ENCODE measurements around the gene CFAP74. TPM values are rescaled to one million over a fixed set of nuclear protein-coding genes. Genes with fewer than 3 reads are reported as not detected.

CFAP74 gene
- total and polyA plus RNA-seq, 2 of the 4 experiments (the other 2 are of a cell fraction) = not detected

- Histone ChIP-seq H4K91ac (ENCODE audit: insufficient read depth, low read depth, low read length) (no peak overlapping the region), H3K4me2 (ENCODE audit: low read depth, low read length) (no peak overlapping the region), H2AK5ac (ENCODE audit: low read depth, low read length) (no peak overlapping the region), H3K18ac (ENCODE audit: low read depth, low read length) (no peak overlapping the region), H3K36me3 (ENCODE audit: control insufficient read depth, insufficient read depth, low read length) (no peaks in the 10 kb centered on the region), H3K14ac (replicated peaks; ENCODE audit: low read depth, low read length) (no peak overlapping the region), H2BK5ac (ENCODE audit: low read depth, low read length, poor library complexity, severe bottlenecking) (no peak overlapping the region), H3K4me3 (ENCODE audit: insufficient read depth, low read depth, low read length) (no peak overlapping the region), H2AFZ (replicated peaks; ENCODE audit: low read length, poor library complexity) (no peak overlapping the region), H3K9me3 (ENCODE audit: control insufficient read depth, insufficient read depth, low read length) (no peaks in the 10 kb centered on the region; the same call in 1 of the 2 replicates), H3K4me1 (ENCODE audit: control insufficient read depth, insufficient read depth, low read length) (peaks cover 2% of the 10 kb centered on the region; the same call in 1 of the 2 replicates), H2BK15ac (ENCODE audit: low read depth, low read length) (no peak overlapping the region), H2BK120ac (ENCODE audit: low read depth, low read length) (no peak overlapping the region), H2BK20ac (ENCODE audit: low read depth, low read length) (no peak overlapping the region), H3K56ac (ENCODE audit: extremely low read depth, insufficient read depth, low read length) (no peak overlapping the region), H4K5ac (ENCODE audit: low read depth, low read length) (no peak overlapping the region), H3K9me1 (ENCODE audit: insufficient read depth, low read length) (no peaks in the 10 kb centered on the region), H2AK9ac (replicated peaks; ENCODE audit: low read depth, low read length, poor library complexity) (no peak overlapping the region), H3K27ac (ENCODE audit: insufficient read depth, low read length) (no peak overlapping the region), H3K79me1 (ENCODE audit: low read depth in 1 of 2, low read length in 2 of 2) (no peaks in the 10 kb centered on the region), H4K20me1 (ENCODE audit: insufficient read depth, low read length) (no peaks in the 10 kb centered on the region; the same call in 1 of the 2 replicates), H4K8ac (ENCODE audit: low read depth in 2 of 2, low read length in 2 of 2) (no peak overlapping the region), H3K23ac (ENCODE audit: low read depth, low read length) (no peak overlapping the region), H3K27me3 (ENCODE audit: control insufficient read depth, insufficient read depth, low read length) (peaks cover 50% of the 10 kb centered on the region), H3K4ac (ENCODE audit: low read depth, low read length) (no peak overlapping the region), H3K9ac (ENCODE audit: low read depth, low read length) (no peak overlapping the region)
- ATAC-seq (ENCODE audit: low read depth) = no peak
- TF ChIP-seq CTCF (conservative IDR thresholded peaks at IDR 0.05; ENCODE audit: low read depth, low read length) (peak; percentile 51), SMC3 (IDR thresholded peaks at IDR 0.05; ENCODE audit: low read depth, low read length) (no peak), RAD21 (IDR thresholded peaks at IDR 0.05; ENCODE audit: low read length) (peak; percentile 33)
- dilution Hi-C loops (cut with HindIII; ENCODE audit: low sequenced_read_pairs, unreplicated experiment) (no loop called here), intact Hi-C loops (cut with micrococcal nuclease) (loop anchor here (5.0 kb wide), 1 partner anchor 84 kb away; no protein-coding TSS in a partner anchor), in situ Hi-C loops (cut with MboI; ENCODE audit: low sequenced_read_pairs) (loop anchor here (10.0 kb wide), 1 partner anchor 92 kb away; no protein-coding TSS in a partner anchor)
- POLR2A ChIA-PET (ENCODE audit: unreplicated experiment) = no interaction called here
- no TSS peak for BruUV-seq (replicated peaks)
- WGBS, 2 experiments (ENCODE audit: extremely low coverage in 2 of 2, insufficient read length in 1 of 2) = 40% methylated on average over 3 of the region's 20 CpGs; no CpG with 5 or more reads in 1 of the 2 experiments
- CTCF ChIA-PET = interaction anchor here (2.4 kb wide), 1 partner anchor 102 kb away, joined by 10 read pairs; no protein-coding TSS in a partner anchor
- DNase-seq = no peak
These were observed 42.8 kb upstream of the CFAP74 start for GRCh38 chr1:2046174-2046917.
